H1 (cell line): ENCODE measurements around the gene ADAMTS8. TPM values are rescaled to one million over a fixed set of nuclear protein-coding genes. Genes with fewer than 3 reads are reported as not detected.

Source experiments
- CBX5 ChIP-seq: fragments of 300-800, 300-1000 bp; sonication (generic); IDR thresholded peaks from 2 replicates; pipeline ENCODE4 v1.7.1; 2016; ENCODE audit warnings: antibody characterized with exemption, low read length, low read depth
- CHD7 ChIP-seq: fragments of 300-600 bp; sonication (generic); IDR thresholded peaks from 2 replicates; pipeline ENCODE4 v1.7.1; 2012; ENCODE audit warnings: low read length, moderate library complexity, mild to moderate bottlenecking, inconsistent platforms; ENCODE audit not compliant: insufficient replicate concordance
- HDAC6 ChIP-seq: IDR thresholded peaks from one replicate; pipeline ENCODE4 v1.7.1; 2012; ENCODE audit warnings: low read depth, mild to moderate bottlenecking, inconsistent platforms, low read length, moderate library complexity
- JUN ChIP-seq: IDR thresholded peaks from 2 replicates; pipeline ENCODE4 v1.6.1; 2011; ENCODE audit warnings: low read depth, mild to moderate bottlenecking, improper control_type of control experiment, low read length
- JUND ChIP-seq: IDR thresholded peaks from 2 replicates; pipeline ENCODE4 v1.6.1; 2011; ENCODE audit warnings: mild to moderate bottlenecking, improper control_type of control experiment, low read length
- POLR2A ChIP-seq, 2 experiments: IDR thresholded peaks; 1 replicate in 1 of 2; 2 replicates in 1 of 2; pipeline ENCODE4 v1.6.1; 2011; ENCODE audit warnings: low read depth in 2 of 2, low read length in 2 of 2, mild to moderate bottlenecking in 2 of 2; ENCODE audit errors: control extremely low read depth in 1 of 2
- POLR2AphosphoS5 ChIP-seq: IDR thresholded peaks from 2 replicates; pipeline ENCODE4 v1.6.1; 2011; ENCODE audit warnings: low read depth, low read length
- RAD21 ChIP-seq, 2 experiments: IDR thresholded peaks in 1 of 2; conservative IDR thresholded peaks in 1 of 2; 2 replicates each; pipeline ENCODE4 v1.6.1; 2011; ENCODE audit warnings: low read depth in 2 of 2, low read length in 2 of 2, improper control_type of control experiment in 1 of 2, inconsistent platforms in 1 of 2, mild to moderate bottlenecking in 1 of 2, moderate library complexity in 1 of 2
- SIN3A ChIP-seq, 2 experiments: IDR thresholded peaks in 1 of 2; conservative IDR thresholded peaks in 1 of 2; 2 replicates each; pipeline ENCODE4 v1.6.1; 2011 to 2012; ENCODE audit warnings: low read length in 2 of 2, improper control_type of control experiment in 1 of 2, low read depth in 1 of 2, mild to moderate bottlenecking in 1 of 2
- SIRT6 ChIP-seq: IDR thresholded peaks from one replicate; pipeline ENCODE4 v1.7.1; 2012; ENCODE audit warnings: low read length, inconsistent platforms
- polyA plus RNA-seq, 7 experiments: library from polyadenylated mRNA; depleted of rRNA in 3 of 7; stranded (reverse) in 5 of 7; unstranded in 2 of 7; fragments of >200 nt in 5 of 7; fragments of 200-250 nt in 2 of 7; gene quantifications; 1 replicate in 5 of 7; 2 replicates in 1 of 7; 4 replicates in 1 of 7; pipeline versions ENCODE4 v1.2.1 to v1.2.3, GENCODE V29; 2011 to 2013; ENCODE audit warnings: missing spikeins in 2 of 7, mixed read lengths in 2 of 7
- total RNA-seq: library from RNA; stranded (reverse); fragmentation: NEBNext Ultra II Directional; extraction: Animal tissue kit (Norgen Biotek cat#: 25700); gene quantifications from 2 replicates; pipeline ENCODE4 v1.2.1, GENCODE V29; 2021

ADAMTS8 gene
- total and polyA plus RNA-seq, 2 of the 8 experiments (the other 6 are each of a cell fraction or from before 2014, with no cell fraction given): 9.3 to 16.6 TPM

GRCh38 chr11:130472434-130472961 lies 44.1 kb upstream of the ADAMTS8 start (continued):
- TF ChIP-seq CHD7 (no peak), POLR2AphosphoS5 (no peak), SIN3A (conservative IDR thresholded peaks at IDR 0.05 in 1 of 2, IDR thresholded peaks at IDR 0.05 in 1 of 2; ENCODE audit: low read depth in 1 of 2, low read length in 2 of 2) (no peak), JUN (no peak), POLR2A (IDR thresholded peaks at IDR 0.05; ENCODE audit: control extremely low read depth in 1 of 2, low read depth in 2 of 2, low read length in 2 of 2) (no peak), SIRT6 (no peak), RAD21 (IDR thresholded peaks at IDR 0.05 in 1 of 2, conservative IDR thresholded peaks at IDR 0.05 in 1 of 2; ENCODE audit: low read depth in 2 of 2, low read length in 2 of 2) (no peak), CBX5 (no peak), HDAC6 (no peak), JUND (no peak)
